GM12878 (cell line): Measurements from ENCODE around the gene UBR3. TPM values are rescaled to one million over a fixed set of nuclear protein-coding genes. Genes with fewer than 3 reads are reported as not detected.

ENCODE experiments used
- POLR2AphosphoS2 ChIP-seq: IDR thresholded peaks from 2 replicates; pipeline ENCODE4 v1.6.1; 2011; ENCODE audit warnings: low read depth, mild to moderate bottlenecking, low read length, improper control_type of control experiment, moderate library complexity
- ZSCAN29 ChIP-seq: fragments of 450-650 bp; IDR thresholded peaks from 2 replicates; pipeline ENCODE4 v1.6.1; 2017; ENCODE audit warnings: mild to moderate bottlenecking, moderate library complexity
- polyA plus RNA-seq, 11 experiments: library from polyadenylated mRNA; depleted of rRNA in 4 of 11; unstranded in 6 of 11; stranded (reverse) in 5 of 11; fragments of >200 nt; fragmentation: Nextera tagmentation in 4 of 11; fragmentation: Illumina TruSeq in 1 of 11; extraction: Ambion mirVana in 4 of 11; extraction: Trizol in 1 of 11; gene quantifications; 1 replicate in 1 of 11; 2 replicates in 10 of 11; pipeline versions ENCODE4 v1.2.1 to v1.2.3, GENCODE V29; 2011 to 2016; ENCODE audit warnings: inconsistent platforms in 2 of 11, missing spikeins in 2 of 11, low read depth in 1 of 11
- total RNA-seq, 4 experiments: library from RNA; depleted of rRNA in 3 of 4; stranded (reverse); fragments of >200 nt in 3 of 4; fragmentation: Illumina TruSeq in 1 of 4; extraction: Trizol in 1 of 4; gene quantifications; 2 replicates each; pipeline versions ENCODE4 v1.2.1 to v1.2.3, GENCODE V29; 2013 to 2021
- TF ChIP-seq, protein P1 (sequence below): IDR thresholded peaks from 2 replicates; pipeline ENCODE4 v1.6.1; 2011; ENCODE audit warnings: borderline replicate concordance, low read depth, mild to moderate bottlenecking, moderate library complexity, mixed read lengths, low read length; ENCODE audit not compliant: insufficient read depth; ENCODE audit errors: extremely low read length
- TF ChIP-seq, protein P2 (sequence below): fragments of 450-650 bp; formaldehyde crosslinking; IDR thresholded peaks from 2 replicates; pipeline ENCODE4 v1.5.0; 2022; ENCODE audit warnings: mild to moderate bottlenecking, missing genetic modification characterization
- TF ChIP-seq, protein P3 (sequence below): fragments of 450-650 bp; IDR thresholded peaks from 2 replicates; pipeline ENCODE4 v1.6.1; 2016; ENCODE audit warnings: mild to moderate bottlenecking

The UBR3 gene
- total and polyA plus RNA-seq, 10 of the 15 experiments (the other 5 are each of a cell fraction or from before 2014, with no cell fraction given), result 3.8 to 22.9 (median 11.2) TPM

DNA sequence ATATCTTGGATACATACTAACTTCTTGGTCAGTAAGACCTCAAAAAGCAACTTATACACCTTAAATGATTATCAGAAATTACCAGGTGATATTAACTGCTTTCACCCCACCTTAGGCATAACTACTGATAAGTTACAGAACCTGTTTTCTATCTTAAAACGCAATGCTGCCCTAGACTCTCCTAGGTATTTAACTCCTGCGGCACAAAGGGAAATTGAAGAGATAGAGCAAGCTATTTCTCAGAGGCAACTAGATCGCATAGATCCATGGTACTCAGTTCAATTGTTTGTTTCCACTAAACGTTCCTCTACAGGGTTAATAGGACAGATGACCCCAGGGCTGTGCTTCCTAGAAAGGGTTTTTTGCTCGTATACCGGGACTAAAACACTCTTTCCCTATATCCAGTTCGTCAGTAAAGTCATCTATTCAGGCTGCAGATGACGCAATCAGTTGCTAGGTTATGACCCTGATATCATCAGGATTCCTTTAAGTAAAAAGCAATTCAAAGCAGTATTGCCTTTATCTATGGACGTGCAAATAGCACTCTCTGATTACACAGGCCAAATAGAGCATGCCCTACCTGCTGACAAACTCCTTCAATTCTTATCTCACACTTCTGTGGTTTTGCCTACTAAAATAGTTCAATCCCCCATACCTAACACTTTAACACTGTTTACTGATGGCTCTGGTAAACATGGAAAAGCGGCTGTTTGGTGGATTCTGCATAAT is 288.4 kb downstream of the UBR3 start (continued):
- no peak for TF ChIP-seq ZSCAN29
- TF ChIP-seq, protein P1, sequence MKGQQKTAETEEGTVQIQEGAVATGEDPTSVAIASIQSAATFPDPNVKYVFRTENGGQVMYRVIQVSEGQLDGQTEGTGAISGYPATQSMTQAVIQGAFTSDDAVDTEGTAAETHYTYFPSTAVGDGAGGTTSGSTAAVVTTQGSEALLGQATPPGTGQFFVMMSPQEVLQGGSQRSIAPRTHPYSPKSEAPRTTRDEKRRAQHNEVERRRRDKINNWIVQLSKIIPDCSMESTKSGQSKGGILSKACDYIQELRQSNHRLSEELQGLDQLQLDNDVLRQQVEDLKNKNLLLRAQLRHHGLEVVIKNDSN, result no peak
- TF ChIP-seq, protein P2, sequence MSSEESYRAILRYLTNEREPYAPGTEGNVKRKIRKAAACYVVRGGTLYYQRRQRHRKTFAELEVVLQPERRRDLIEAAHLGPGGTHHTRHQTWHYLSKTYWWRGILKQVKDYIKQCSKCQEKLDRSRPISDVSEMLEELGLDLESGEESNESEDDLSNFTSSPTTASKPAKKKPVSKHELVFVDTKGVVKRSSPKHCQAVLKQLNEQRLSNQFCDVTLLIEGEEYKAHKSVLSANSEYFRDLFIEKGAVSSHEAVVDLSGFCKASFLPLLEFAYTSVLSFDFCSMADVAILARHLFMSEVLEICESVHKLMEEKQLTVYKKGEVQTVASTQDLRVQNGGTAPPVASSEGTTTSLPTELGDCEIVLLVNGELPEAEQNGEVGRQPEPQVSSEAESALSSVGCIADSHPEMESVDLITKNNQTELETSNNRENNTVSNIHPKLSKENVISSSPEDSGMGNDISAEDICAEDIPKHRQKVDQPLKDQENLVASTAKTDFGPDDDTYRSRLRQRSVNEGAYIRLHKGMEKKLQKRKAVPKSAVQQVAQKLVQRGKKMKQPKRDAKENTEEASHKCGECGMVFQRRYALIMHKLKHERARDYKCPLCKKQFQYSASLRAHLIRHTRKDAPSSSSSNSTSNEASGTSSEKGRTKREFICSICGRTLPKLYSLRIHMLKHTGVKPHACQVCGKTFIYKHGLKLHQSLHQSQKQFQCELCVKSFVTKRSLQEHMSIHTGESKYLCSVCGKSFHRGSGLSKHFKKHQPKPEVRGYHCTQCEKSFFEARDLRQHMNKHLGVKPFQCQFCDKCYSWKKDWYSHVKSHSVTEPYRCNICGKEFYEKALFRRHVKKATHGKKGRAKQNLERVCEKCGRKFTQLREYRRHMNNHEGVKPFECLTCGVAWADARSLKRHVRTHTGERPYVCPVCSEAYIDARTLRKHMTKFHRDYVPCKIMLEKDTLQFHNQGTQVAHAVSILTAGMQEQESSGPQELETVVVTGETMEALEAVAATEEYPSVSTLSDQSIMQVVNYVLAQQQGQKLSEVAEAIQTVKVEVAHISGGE (CRISPR knock-in tag), result no peak
- TF ChIP-seq, protein P3, sequence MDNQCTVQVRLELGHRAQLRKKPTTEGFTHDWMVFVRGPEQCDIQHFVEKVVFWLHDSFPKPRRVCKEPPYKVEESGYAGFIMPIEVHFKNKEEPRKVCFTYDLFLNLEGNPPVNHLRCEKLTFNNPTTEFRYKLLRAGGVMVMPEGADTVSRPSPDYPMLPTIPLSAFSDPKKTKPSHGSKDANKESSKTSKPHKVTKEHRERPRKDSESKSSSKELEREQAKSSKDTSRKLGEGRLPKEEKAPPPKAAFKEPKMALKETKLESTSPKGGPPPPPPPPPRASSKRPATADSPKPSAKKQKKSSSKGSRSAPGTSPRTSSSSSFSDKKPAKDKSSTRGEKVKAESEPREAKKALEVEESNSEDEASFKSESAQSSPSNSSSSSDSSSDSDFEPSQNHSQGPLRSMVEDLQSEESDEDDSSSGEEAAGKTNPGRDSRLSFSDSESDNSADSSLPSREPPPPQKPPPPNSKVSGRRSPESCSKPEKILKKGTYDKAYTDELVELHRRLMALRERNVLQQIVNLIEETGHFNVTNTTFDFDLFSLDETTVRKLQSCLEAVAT, result no peak
- no peak for TF ChIP-seq POLR2AphosphoS2
- TF ChIP-seq, all 136 proteins: peak for 0
